GDM1 (cell line): ENCODE data around the gene MYPN.
"Not testable (repeated sequence)": the region's sequence is repeated elsewhere in the genome, so short reads cannot be mapped to it uniquely, and the experiment has no call there.

Experiments used
- DNase-seq: peaks from one replicate; lab custom pipeline; 2025; lab: John Stamatoyannopoulos, UW

The MYPN gene

DNA sequence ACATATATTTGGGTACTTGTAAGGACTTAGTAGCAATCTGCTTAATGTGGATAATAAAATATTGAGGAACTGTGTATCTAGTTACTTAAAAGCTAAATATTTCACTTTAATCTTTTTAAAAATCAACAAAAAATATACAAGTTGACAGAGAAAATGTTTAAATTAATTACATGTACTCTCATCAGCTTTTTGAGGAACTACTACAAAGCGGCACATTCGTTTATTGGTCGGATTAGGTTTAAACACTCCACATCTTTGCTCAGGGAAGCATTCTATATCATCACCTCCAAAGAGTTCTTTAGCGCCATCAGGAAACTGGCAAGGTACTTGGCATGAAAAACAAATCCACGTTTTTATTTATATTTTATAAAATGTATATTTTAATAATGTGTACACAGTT is 121.0 kb downstream of the MYPN start:
- no peak for DNase-seq

DNA sequence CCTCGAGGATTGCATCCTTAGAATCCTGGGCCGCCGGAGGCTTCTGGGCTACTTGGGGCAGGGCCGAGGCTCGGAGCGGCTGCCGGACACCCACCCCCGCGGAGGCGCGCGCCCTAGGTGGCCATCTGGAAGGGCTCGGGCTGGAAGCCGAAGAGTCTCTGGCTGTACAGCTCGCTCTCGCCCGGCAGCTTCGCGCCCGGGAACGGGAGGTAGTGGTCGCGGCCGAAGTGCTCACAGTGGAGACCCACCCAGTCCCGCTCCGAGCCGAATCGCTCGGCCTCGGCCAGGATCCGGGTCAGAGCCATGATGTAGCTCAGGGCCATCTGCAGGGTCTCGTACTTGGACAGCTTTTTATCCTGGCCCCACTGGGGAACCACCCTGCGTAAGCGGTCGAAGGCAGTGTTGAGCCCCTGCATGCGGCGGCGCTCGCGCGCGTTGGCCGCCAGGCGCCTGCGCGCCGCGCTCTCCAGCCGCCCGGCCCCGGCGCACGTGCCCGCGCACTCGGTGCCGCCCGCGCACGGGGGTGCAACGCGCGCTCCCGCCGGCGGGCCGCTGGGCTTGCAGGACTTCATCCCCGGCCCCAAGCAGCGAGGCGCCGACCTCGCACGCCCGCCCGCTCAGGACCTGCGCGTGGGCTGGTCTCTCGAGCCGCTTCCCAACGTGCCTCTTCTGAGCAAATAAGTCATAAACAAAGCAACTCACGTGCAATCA is 122.0 kb downstream of the MYPN start:
- no peak for DNase-seq

GRCh38 chr10:68231817-68232251 is 122.5 kb downstream of the MYPN start, which contains the start of gene ATOH7:
ATOH7 (minus strand) TSS chr10:68232113; CDS start chr10:68231677, 436 bp downstream.
- no peak for DNase-seq

DNA sequence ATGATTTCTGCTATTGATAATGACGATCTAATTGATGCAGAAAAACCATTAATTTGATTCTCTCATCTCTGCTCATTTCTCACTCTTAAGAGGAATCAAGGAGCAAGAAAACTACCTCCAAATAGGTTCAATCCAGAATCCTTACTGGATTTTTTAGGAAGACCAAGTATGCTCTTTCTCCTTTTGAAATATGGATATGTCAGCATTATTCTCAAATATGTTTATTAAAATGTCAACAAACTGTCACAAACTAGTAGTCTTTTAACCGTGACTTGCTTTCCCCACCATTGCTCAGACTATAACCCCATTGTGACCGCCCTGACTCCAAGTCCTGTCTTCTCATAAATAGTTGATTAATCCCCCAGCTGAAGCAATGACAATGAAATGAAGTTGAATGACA is 123.8 kb downstream of the MYPN start:
- DNase-seq: no peak

DNA sequence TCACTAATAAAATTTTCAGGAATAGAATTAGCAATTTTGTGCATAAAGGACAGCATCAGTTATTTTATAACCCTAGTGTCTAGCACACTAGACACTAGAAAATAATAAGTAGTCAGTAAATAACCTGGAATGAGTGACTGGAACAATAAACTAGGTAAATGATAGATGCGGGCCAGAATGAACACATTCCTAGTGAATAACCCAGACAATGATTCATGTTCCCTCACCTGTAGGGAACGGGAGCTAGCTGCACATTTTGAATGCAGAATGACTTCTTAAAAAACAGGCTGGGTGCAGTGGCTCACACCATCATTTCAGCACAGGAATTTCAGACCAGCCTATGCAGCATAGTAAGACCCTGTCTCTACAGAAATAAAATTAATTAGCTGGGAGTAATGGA is 125.8 kb downstream of the MYPN start:
- DNase-seq: no peak

GRCh38 chr10:68235581-68235980 is 126.3 kb downstream of the MYPN start:
- no peak for DNase-seq

- no peak for DNase-seq
Observed at GRCh38 chr10:68237173-68237572, 127.9 kb downstream of the MYPN start.

DNA sequence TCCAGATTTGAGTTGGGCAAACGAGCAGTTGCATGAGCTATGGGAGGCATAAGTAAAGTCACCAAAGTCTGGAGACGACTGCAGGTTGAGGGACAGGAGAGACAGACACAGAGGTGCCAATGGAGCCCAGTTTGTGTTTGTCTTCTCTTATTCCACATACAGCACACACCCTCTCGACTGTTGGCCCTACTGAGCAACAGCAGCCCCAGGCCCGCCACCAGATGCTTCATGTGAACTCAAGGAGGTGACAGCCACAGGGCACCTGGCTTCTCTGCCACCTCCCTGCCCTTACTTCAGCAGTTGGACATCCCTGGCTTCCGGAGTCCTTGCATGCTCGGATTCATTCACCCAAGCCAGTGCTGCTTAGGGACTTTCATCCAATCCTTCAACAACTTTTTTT is 129.1 kb downstream of the MYPN start:
- no peak for DNase-seq

DNA sequence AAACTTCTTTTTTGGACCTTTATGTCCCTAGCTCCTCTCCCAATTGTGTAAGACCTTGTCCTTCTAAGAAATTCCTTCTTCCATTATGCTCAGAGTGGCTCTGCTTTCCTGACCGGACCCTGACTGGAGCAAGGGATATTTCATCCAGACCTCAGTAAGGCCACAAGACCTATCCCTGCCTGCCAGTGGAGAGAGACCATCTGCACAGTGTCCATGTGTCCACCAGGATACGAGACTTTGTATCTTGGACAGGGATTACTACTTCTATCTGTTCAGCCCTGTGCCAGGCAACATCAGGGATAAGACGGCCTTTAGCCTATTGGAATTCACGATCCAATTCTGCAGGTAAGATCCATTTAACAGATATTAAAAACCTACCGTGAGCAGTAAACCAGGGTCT is 129.8 kb downstream of the MYPN start:
- no peak for DNase-seq

DNA sequence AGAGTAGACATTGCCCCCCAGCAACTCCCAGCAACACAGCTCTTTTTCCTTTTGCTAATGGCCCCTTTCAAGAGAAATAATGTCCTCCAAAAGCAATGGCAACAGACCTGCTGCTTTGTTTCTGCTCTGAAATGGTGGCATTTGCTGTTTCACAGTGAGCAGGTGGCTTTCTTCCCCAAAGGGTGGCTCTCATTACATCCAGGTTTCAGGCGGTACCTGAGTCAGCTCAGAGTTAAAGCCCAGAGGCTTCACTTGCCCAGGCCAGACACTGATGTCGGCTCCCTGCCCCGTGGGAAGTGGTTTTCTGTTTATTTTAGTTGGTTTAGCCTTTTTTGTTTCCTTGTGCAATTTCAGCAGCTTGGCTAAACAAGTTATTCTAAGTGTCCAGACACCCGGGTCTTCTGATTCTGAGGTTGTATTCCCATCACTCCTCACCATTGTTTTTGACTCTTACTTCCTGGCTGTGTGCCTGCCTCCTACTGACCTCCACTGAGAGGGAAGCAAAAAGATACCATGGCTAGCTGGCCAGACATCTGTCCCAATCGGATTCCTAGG is 130.4 kb downstream of the MYPN start:
- no peak for DNase-seq

- DNase-seq: no peak
Observed at GRCh38 chr10:68242051-68242450, 132.8 kb downstream of the MYPN start.

GRCh38 chr10:68246397-68246796 is 137.1 kb downstream of the MYPN start:
- DNase-seq: not testable (repeated sequence)

GRCh38 chr10:68247931-68248330 is 138.6 kb downstream of the MYPN start:
- DNase-seq: no peak

DNA sequence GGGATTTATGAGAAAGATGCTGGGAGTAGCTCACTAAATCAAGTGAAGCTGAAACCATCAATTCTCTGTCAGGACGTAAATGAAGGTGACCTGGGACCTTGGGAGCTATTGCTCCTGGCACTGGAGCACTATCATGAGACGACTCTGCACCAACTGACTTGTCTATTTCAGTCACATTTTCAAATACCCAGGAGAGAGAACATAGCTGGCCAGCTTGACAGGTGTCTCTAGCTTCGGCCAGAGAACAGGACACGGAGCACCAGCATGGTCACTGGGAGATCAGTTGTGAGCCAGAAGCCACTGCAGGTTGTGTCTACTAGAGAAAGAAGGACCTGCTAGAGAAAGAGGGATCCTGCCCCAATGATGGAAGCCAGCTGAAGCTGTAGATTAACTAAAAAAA is 140.0 kb downstream of the MYPN start:
- no peak for DNase-seq

GRCh38 chr10:68251151-68251550 is 141.9 kb downstream of the MYPN start:
- no peak for DNase-seq

GRCh38 chr10:68251625-68252495 is 142.6 kb downstream of the MYPN start:
- no peak for DNase-seq

DNA sequence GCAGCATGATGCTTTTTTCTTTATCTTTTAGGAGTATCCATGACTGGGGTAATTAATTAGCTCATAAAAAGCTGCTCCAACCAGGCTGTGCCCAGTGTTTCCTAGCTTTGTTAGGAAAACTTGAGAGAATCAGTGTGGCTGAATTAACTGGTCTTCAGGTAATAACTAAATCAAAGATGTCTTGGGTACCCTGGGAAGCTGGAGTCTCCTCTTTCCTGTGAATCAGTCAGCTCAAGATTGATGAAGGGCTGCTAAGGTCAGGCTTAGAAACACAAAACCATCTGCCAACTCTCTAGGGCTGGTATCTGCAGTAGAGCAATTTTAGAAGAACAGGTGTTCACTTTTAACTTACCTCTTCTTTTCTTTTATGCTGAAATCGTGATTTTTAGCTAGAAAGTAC is 144.1 kb downstream of the MYPN start:
- no peak for DNase-seq

DNA sequence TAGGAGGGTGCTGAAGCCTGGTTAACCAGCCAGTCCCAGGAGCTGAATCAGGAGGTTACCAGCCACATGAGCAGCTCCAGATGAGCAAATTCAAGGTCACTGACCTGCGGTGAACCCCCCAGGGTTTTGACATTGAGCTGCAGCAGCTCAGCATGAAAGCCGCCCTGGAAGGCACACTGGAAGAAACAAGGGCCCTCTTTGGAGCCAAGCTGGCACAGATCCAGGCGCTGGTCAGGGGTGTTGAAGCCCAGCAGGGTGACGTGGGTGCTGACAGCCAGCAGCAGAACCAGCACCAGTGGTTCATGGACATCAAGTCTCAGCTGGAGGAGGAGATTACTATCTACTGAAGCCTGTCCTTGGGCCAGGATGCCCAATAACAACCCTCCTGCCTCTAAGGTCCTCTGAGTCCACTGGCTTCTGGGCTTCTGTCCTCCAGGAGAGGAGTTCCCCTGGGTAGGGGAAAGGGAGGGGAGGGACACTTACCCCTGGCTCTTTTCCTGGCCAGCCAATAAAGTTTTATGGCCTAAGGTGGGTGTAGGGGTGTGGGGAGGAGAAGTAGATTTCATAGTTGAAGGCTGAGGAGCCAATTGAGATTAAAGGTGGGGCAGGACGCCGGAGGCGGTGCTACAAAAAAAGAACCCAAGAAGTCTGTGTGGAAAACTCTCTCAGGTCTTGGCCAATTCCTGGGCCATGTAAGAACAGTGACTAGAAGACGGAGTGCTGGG is 152.0 kb downstream of the MYPN start:
- DNase-seq: no peak
